IMR-90 (cell line): ENCODE data around the gene GPR152.

Source experiments
- BHLHE40 ChIP-seq: fragments of 150-350 bp; IDR thresholded peaks from 2 replicates; pipeline ENCODE4 v1.6.1; 2016; ENCODE audit warnings: mild to moderate bottlenecking, low read depth, low read length
- FOS ChIP-seq: fragments of 150-350 bp; IDR thresholded peaks from 2 replicates; pipeline ENCODE4 v1.6.1; 2016; ENCODE audit warnings: low read depth, low read length
- MAFK ChIP-seq: IDR thresholded peaks from 2 replicates; pipeline ENCODE4 v1.6.1; 2012; ENCODE audit warnings: low read depth, low read length, improper control_type of control experiment
- POLR2A ChIP-seq: IDR thresholded peaks from 2 replicates; pipeline ENCODE4 v1.6.1; 2012; ENCODE audit warnings: mild to moderate bottlenecking, low read depth, low read length
- RAD21 ChIP-seq: IDR thresholded peaks from 2 replicates; pipeline ENCODE4 v1.6.1; 2012; ENCODE audit warnings: low read length, improper control_type of control experiment
- RFX5 ChIP-seq: IDR thresholded peaks from 2 replicates; pipeline ENCODE4 v1.8.0; 2012; ENCODE audit warnings: low read depth, mild to moderate bottlenecking, low read length, moderate library complexity
- SMC3 ChIP-seq: fragments of 150-350 bp; IDR thresholded peaks from 2 replicates; pipeline ENCODE4 v1.6.1; 2016; ENCODE audit warnings: low read depth, mild to moderate bottlenecking, antibody characterized with exemption, low read length, moderate library complexity
- TF ChIP-seq, protein P1 (sequence below): conservative IDR thresholded peaks from 2 replicates; pipeline ENCODE4 v1.5.1; 2012; ENCODE audit warnings: mild to moderate bottlenecking, low read depth, low read length, improper control_type of control experiment
- TF ChIP-seq, protein P2 (sequence below): fragments of 150-350 bp; IDR thresholded peaks from 2 replicates; pipeline ENCODE4 v1.6.1; 2016; ENCODE audit warnings: low read depth, mild to moderate bottlenecking, low read length, moderate library complexity, borderline replicate concordance

DNA sequence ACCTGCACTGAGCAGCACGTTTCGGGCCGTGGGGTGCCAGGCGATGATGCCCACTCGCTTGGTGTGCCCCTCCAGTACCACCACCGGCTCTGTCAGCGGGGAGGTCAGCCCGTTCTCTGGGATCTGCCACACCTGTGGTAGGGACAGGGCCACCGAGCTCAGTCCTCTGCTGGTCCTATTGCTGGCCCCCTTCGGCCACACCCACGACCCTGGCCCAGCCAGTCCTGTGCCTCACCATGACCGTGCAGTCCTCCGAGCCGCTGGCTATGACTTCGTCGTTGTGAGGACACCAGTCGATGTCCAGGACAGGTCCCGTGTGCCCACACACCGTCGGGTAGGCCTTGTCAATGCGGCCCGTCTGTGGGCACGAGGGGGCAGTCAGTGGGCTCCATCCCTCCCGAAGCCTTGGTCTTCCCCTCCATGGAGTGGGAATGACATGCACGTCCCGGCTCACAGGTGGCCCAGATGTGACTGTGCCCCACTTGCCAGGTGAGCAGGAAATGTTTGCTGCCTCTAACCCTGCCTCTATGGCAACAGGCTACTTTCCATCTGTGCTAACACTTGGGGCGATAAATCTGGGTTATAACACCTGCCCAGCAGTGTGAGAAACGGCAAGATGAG lies 10.7 kb downstream of the GPR152 start:
- TF ChIP-seq, protein P1, sequence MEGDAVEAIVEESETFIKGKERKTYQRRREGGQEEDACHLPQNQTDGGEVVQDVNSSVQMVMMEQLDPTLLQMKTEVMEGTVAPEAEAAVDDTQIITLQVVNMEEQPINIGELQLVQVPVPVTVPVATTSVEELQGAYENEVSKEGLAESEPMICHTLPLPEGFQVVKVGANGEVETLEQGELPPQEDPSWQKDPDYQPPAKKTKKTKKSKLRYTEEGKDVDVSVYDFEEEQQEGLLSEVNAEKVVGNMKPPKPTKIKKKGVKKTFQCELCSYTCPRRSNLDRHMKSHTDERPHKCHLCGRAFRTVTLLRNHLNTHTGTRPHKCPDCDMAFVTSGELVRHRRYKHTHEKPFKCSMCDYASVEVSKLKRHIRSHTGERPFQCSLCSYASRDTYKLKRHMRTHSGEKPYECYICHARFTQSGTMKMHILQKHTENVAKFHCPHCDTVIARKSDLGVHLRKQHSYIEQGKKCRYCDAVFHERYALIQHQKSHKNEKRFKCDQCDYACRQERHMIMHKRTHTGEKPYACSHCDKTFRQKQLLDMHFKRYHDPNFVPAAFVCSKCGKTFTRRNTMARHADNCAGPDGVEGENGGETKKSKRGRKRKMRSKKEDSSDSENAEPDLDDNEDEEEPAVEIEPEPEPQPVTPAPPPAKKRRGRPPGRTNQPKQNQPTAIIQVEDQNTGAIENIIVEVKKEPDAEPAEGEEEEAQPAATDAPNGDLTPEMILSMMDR, result no peak
- TF ChIP-seq POLR2A (no peak), SMC3 (no peak), RFX5 (no peak), BHLHE40 (no peak), MAFK (no peak), RAD21 (no peak), FOS (no peak)
- TF ChIP-seq, protein P2, sequence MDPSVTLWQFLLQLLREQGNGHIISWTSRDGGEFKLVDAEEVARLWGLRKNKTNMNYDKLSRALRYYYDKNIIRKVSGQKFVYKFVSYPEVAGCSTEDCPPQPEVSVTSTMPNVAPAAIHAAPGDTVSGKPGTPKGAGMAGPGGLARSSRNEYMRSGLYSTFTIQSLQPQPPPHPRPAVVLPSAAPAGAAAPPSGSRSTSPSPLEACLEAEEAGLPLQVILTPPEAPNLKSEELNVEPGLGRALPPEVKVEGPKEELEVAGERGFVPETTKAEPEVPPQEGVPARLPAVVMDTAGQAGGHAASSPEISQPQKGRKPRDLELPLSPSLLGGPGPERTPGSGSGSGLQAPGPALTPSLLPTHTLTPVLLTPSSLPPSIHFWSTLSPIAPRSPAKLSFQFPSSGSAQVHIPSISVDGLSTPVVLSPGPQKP, result no peak
